H1 (cell line): Measurements from ENCODE around the gene BTF3L4. TPM values are rescaled to one million over a fixed set of nuclear protein-coding genes. Genes with fewer than 3 reads are reported as not detected.

Experiments used
- CTCF ChIA-PET: fragments of 300-600 bp; sonication (Branson Sonifier 250); formaldehyde crosslinking; loops from one replicate; lab custom pipeline; 2021; ENCODE audit not compliant: partially characterized antibody; lab: Charles Lee
- POLR2A ChIA-PET: fragments of 300-600 bp; sonication (Branson Sonifier 250); formaldehyde crosslinking; loops from one replicate; lab custom pipeline; 2021; ENCODE audit warnings: inconsistent platforms; ENCODE audit not compliant: partially characterized antibody; lab: Charles Lee
- DNase-seq, 2 experiments: peaks; one replicate each; pipeline versions ENCODE4 v3.0.0 to v3.0.0-alpha.2; 2010 to 2022; ENCODE audit warnings: low spot score in 2 of 2, low read depth in 1 of 2, mixed read lengths in 1 of 2
- FAIRE-seq: peaks from 2 replicates; lab custom pipeline; 2011; peaks lifted over from hg19 to GRCh38; lab: Jason Lieb, UNC
- H2AFZ ChIP-seq: 2 replicates; pipeline ENCODE4 v1.8.1; 2012; ENCODE audit warnings: low read length, inconsistent platforms
- H2AK5ac ChIP-seq: 2 replicates; pipeline ENCODE4 v1.6.1; 2013; ENCODE audit warnings: low read depth, low read length
- H2BK120ac ChIP-seq: replicated peaks from 2 replicates; pipeline ENCODE3; 2013; ENCODE audit warnings: low read depth, low read length, inconsistent platforms
- H2BK12ac ChIP-seq: 2 replicates; pipeline ENCODE4 v1.6.1; 2013; ENCODE audit warnings: low read depth, low read length
- H2BK15ac ChIP-seq: 2 replicates; pipeline ENCODE4 v1.6.1; 2013; ENCODE audit warnings: low read length
- H2BK20ac ChIP-seq: 2 replicates; pipeline ENCODE4 v1.6.1; 2013; ENCODE audit warnings: low read length
- H2BK5ac ChIP-seq: 2 replicates; pipeline ENCODE4 v1.6.1; 2013; ENCODE audit warnings: low read depth, low read length
- H3K14ac ChIP-seq: 2 replicates; pipeline ENCODE4 v1.6.1; 2013; ENCODE audit warnings: inconsistent platforms; ENCODE audit not compliant: insufficient read length
- H3K18ac ChIP-seq: 2 replicates; pipeline ENCODE4 v1.6.1; 2013; ENCODE audit warnings: low read length; ENCODE audit errors: extremely low read depth
- H3K23ac ChIP-seq: 2 replicates; pipeline ENCODE4 v1.6.1; 2013; ENCODE audit warnings: inconsistent platforms; ENCODE audit not compliant: insufficient read length
- H3K23me2 ChIP-seq: 2 replicates; pipeline ENCODE4 v1.6.1; 2013; ENCODE audit warnings: low read depth, low read length
- H3K27ac ChIP-seq: 2 replicates; pipeline ENCODE4 v1.6.1; 2011; ENCODE audit warnings: low read depth, low read length, inconsistent platforms
- H3K27me3 ChIP-seq, 4 experiments: replicated peaks in 1 of 4; 1 replicate in 1 of 4; 2 replicates in 3 of 4; pipeline versions ENCODE4 v1.6.1 to v1.8.1; 2011 to 2013; ENCODE audit warnings: low read length in 3 of 4, mild to moderate bottlenecking in 3 of 4, inconsistent platforms in 2 of 4, mixed read lengths in 2 of 4, moderate library complexity in 1 of 4; ENCODE audit not compliant: control insufficient read depth in 3 of 4, insufficient read depth in 3 of 4; ENCODE audit errors: extremely low read depth in 1 of 4
- H3K36me3 ChIP-seq, 4 experiments: 2 replicates each; pipeline versions ENCODE4 v1.6.1 to v1.8.1; 2011 to 2013; ENCODE audit warnings: mild to moderate bottlenecking in 4 of 4, low read length in 3 of 4, moderate library complexity in 2 of 4, control low read depth in 1 of 4, inconsistent platforms in 1 of 4; ENCODE audit not compliant: insufficient read depth in 4 of 4, control insufficient read depth in 2 of 4
- H3K4ac ChIP-seq: replicated peaks from 2 replicates; pipeline ENCODE3; 2013; ENCODE audit warnings: low read length, low read depth, mixed read lengths, inconsistent platforms; ENCODE audit not compliant: insufficient read length
- H3K4me1 ChIP-seq, 4 experiments: replicated peaks in 1 of 4; 1 replicate in 1 of 4; 2 replicates in 3 of 4; pipeline versions ENCODE4 v1.6.1 to v1.8.1; 2011 to 2013; ENCODE audit warnings: low read length in 3 of 4, inconsistent platforms in 2 of 4, mixed read lengths in 1 of 4; ENCODE audit not compliant: insufficient read depth in 4 of 4, control insufficient read depth in 3 of 4
- H3K4me2 ChIP-seq, 2 experiments: 2 replicates each; pipeline versions ENCODE4 v1.6.1 to v1.8.1; 2011 to 2013; ENCODE audit warnings: low read depth in 2 of 2, low read length in 2 of 2, control low read depth in 1 of 2, inconsistent platforms in 1 of 2, mild to moderate bottlenecking in 1 of 2; ENCODE audit not compliant: insufficient read depth in 1 of 2
- H3K4me3 ChIP-seq, 4 experiments: fragments of 200-600, 300-600 bp in 1 of 4; sonication (generic), shearing (Covaris generic), sonication (Bioruptor Twin) in 1 of 4; 2 replicates each; pipeline versions ENCODE4 v1.5.1 to v1.8.1; 2011 to 2016; ENCODE audit warnings: low read length in 4 of 4, low read depth in 3 of 4, control low read depth in 2 of 4, inconsistent platforms in 2 of 4, mild to moderate bottlenecking in 2 of 4, mixed read lengths in 1 of 4, moderate library complexity in 1 of 4; ENCODE audit not compliant: insufficient read depth in 2 of 4; ENCODE audit errors: extremely low read depth in 1 of 4
- H3K56ac ChIP-seq: replicated peaks from 2 replicates; pipeline ENCODE3; 2013; ENCODE audit warnings: low read depth, mild to moderate bottlenecking, mixed read lengths, low read length, inconsistent platforms; ENCODE audit not compliant: insufficient read length
- H3K79me1 ChIP-seq: 2 replicates; pipeline ENCODE4 v1.6.1; 2013; ENCODE audit warnings: low read depth, low read length, control low read depth
- H3K79me2 ChIP-seq, 2 experiments: 2 replicates each; pipeline versions ENCODE4 v1.6.1 to v1.8.1; 2012 to 2013; ENCODE audit warnings: low read length in 2 of 2, mild to moderate bottlenecking in 2 of 2, inconsistent platforms in 1 of 2; ENCODE audit not compliant: insufficient read depth in 2 of 2, control insufficient read depth in 1 of 2
- H3K9ac ChIP-seq, 4 experiments: replicated peaks in 1 of 4; 1 replicate in 1 of 4; 2 replicates in 3 of 4; pipeline versions ENCODE4 v1.6.1 to v1.8.1; 2011 to 2013; ENCODE audit warnings: low read depth in 3 of 4, low read length in 3 of 4, control low read depth in 2 of 4, mild to moderate bottlenecking in 2 of 4, moderate library complexity in 2 of 4, inconsistent platforms in 1 of 4; ENCODE audit errors: extremely low read depth in 1 of 4
- H3K9me3 ChIP-seq, 2 experiments: 2 replicates each; pipeline versions ENCODE4 v1.6.1 to v1.8.1; 2012 to 2013; ENCODE audit warnings: mild to moderate bottlenecking in 2 of 2, moderate library complexity in 2 of 2, control low read depth in 1 of 2, inconsistent platforms in 1 of 2, low read depth in 1 of 2, low read length in 1 of 2, mixed read lengths in 1 of 2; ENCODE audit not compliant: insufficient read depth in 2 of 2
- H4K20me1 ChIP-seq, 2 experiments: replicated peaks in 1 of 2; 2 replicates each; pipeline versions ENCODE3 to v1.8.1; 2011 to 2013; ENCODE audit warnings: inconsistent platforms in 2 of 2, low read length in 2 of 2, mild to moderate bottlenecking in 1 of 2; ENCODE audit not compliant: insufficient read depth in 2 of 2, control insufficient read depth in 1 of 2
- H4K5ac ChIP-seq: 2 replicates; pipeline ENCODE4 v1.6.1; 2013; ENCODE audit warnings: low read length, low read depth, mixed read lengths, inconsistent platforms; ENCODE audit not compliant: insufficient read length
- H4K8ac ChIP-seq: 2 replicates; pipeline ENCODE4 v1.8.0; 2013; ENCODE audit warnings: mild to moderate bottlenecking, moderate library complexity, low read length, inconsistent platforms; ENCODE audit not compliant: insufficient read depth; ENCODE audit errors: extremely low read depth
- H4K91ac ChIP-seq: replicated peaks from 2 replicates; pipeline ENCODE3; 2013; ENCODE audit warnings: low read length, mixed read lengths, inconsistent platforms; ENCODE audit not compliant: insufficient read length
- BACH1 ChIP-seq: IDR thresholded peaks from 2 replicates; pipeline ENCODE4 v1.6.1; 2012; ENCODE audit warnings: low read length, improper control_type of control experiment
- CBX8 ChIP-seq: fragments of 300-800, 300-1000 bp; sonication (generic); IDR thresholded peaks from 2 replicates; pipeline ENCODE4 v1.7.1; 2016; ENCODE audit warnings: low read depth, low read length, borderline replicate concordance
- GTF2F1 ChIP-seq: IDR thresholded peaks from 2 replicates; pipeline ENCODE4 v1.6.1; 2012; ENCODE audit warnings: low read depth, low read length, improper control_type of control experiment, borderline replicate concordance
- MAX ChIP-seq: IDR thresholded peaks from 2 replicates; pipeline ENCODE4 v1.6.1; 2012; ENCODE audit warnings: inconsistent platforms
- RAD21 ChIP-seq, 2 experiments: IDR thresholded peaks in 1 of 2; conservative IDR thresholded peaks in 1 of 2; 2 replicates each; pipeline ENCODE4 v1.6.1; 2011; ENCODE audit warnings: low read depth in 2 of 2, low read length in 2 of 2, improper control_type of control experiment in 1 of 2, inconsistent platforms in 1 of 2, mild to moderate bottlenecking in 1 of 2, moderate library complexity in 1 of 2
- RNF2 ChIP-seq: fragments of 200-900, 300-1000 bp; sonication (generic); IDR thresholded peaks from 2 replicates; pipeline ENCODE4 v1.7.1; 2016; ENCODE audit warnings: borderline replicate concordance, low read depth, mild to moderate bottlenecking, antibody characterized with exemption, low read length; ENCODE audit not compliant: poor library complexity, severe bottlenecking; ENCODE audit errors: missing control alignments
- SIN3A ChIP-seq, 2 experiments: IDR thresholded peaks in 1 of 2; conservative IDR thresholded peaks in 1 of 2; 2 replicates each; pipeline ENCODE4 v1.6.1; 2011 to 2012; ENCODE audit warnings: low read length in 2 of 2, improper control_type of control experiment in 1 of 2, low read depth in 1 of 2, mild to moderate bottlenecking in 1 of 2
- polyA plus RNA-seq, 7 experiments: library from polyadenylated mRNA; depleted of rRNA in 3 of 7; stranded (reverse) in 5 of 7; unstranded in 2 of 7; fragments of >200 nt in 5 of 7; fragments of 200-250 nt in 2 of 7; gene quantifications; 1 replicate in 5 of 7; 2 replicates in 1 of 7; 4 replicates in 1 of 7; pipeline versions ENCODE4 v1.2.1 to v1.2.3, GENCODE V29; 2011 to 2013; ENCODE audit warnings: missing spikeins in 2 of 7, mixed read lengths in 2 of 7
- total RNA-seq: library from RNA; stranded (reverse); fragmentation: NEBNext Ultra II Directional; extraction: Animal tissue kit (Norgen Biotek cat#: 25700); gene quantifications from 2 replicates; pipeline ENCODE4 v1.2.1, GENCODE V29; 2021

BTF3L4 gene
- total and polyA plus RNA-seq, 2 of the 8 experiments (the other 6 are each of a cell fraction or from before 2014, with no cell fraction given) = 76.1 to 98.3 TPM

GRCh38 chr1:52125736-52126359, 69.8 kb downstream of the BTF3L4 start:
- Histone ChIP-seq H3K23me2 (no peaks in the 10 kb centered on the region), H3K14ac (no peak overlapping the region), H2AK5ac (no peak overlapping the region), H3K9me3 (no peaks in the 10 kb centered on the region), H3K79me2 (no peaks in the 10 kb centered on the region), H3K4me3 (no peak overlapping the region), H3K36me3 (no peaks in the 10 kb centered on the region), H2BK5ac (no peak overlapping the region), H3K23ac (no peak overlapping the region), H3K9ac (no peak overlapping the region), H2BK120ac (no peak overlapping the region), H4K20me1 (no peaks in the 10 kb centered on the region), H2BK20ac (no peak overlapping the region), H3K27me3 (no peaks in the 10 kb centered on the region; a peak in 1 of 7 replicates), H2AFZ (no peak overlapping the region), H3K4me1 (no peaks in the 10 kb centered on the region), H3K56ac (no peak overlapping the region), H4K8ac (no peak overlapping the region), H3K18ac (no peak overlapping the region), H4K5ac (no peak overlapping the region), H3K79me1 (no peaks in the 10 kb centered on the region), H3K4ac (no peak overlapping the region), H2BK12ac (no peak overlapping the region), H3K27ac (no peak overlapping the region), H2BK15ac (no peak overlapping the region), H3K4me2 (no peak overlapping the region), H4K91ac (no peak overlapping the region)
- FAIRE-seq = no peak
- TF ChIP-seq GTF2F1 = no peak
- no peak for TF ChIP-seq CBX8
- no peak for TF ChIP-seq SIN3A (conservative IDR thresholded peaks at IDR 0.05 in 1 of 2, IDR thresholded peaks at IDR 0.05 in 1 of 2; ENCODE audit: low read depth in 1 of 2, low read length in 2 of 2)
- TF ChIP-seq BACH1 = no peak
- TF ChIP-seq RAD21 (IDR thresholded peaks at IDR 0.05 in 1 of 2, conservative IDR thresholded peaks at IDR 0.05 in 1 of 2; ENCODE audit: low read depth in 2 of 2, low read length in 2 of 2) = no peak
- TF ChIP-seq RNF2 = no peak
- TF ChIP-seq MAX = no peak
- no peak for DNase-seq
- CTCF ChIA-PET = interaction anchor here (1.0 to 3.2 kb wide), 8 partner anchors 7 to 223 kb away, joined by 3 to 12 read pairs (median 6); no protein-coding TSS in a partner anchor
- POLR2A ChIA-PET = interaction anchor here (2.0 kb wide), 1 partner anchor 223 kb away, joined by 4 read pairs; no protein-coding TSS in a partner anchor
